GM18909 (cell line): ENCODE measurements around the gene RNU1-3.
"Not testable (repeated sequence)": the region's sequence is repeated elsewhere in the genome, so short reads cannot be mapped to it uniquely, and the experiment has no call there.

Source experiments
- ATAC-seq: cut with Tn5 transposase; IDR thresholded peaks from one replicate; pipeline ENCODE4 v1.9.1; 2021; ENCODE audit warnings: mild to moderate bottlenecking; ENCODE audit not compliant: unreplicated experiment, poor library complexity

The RNU1-3 gene

DNA sequence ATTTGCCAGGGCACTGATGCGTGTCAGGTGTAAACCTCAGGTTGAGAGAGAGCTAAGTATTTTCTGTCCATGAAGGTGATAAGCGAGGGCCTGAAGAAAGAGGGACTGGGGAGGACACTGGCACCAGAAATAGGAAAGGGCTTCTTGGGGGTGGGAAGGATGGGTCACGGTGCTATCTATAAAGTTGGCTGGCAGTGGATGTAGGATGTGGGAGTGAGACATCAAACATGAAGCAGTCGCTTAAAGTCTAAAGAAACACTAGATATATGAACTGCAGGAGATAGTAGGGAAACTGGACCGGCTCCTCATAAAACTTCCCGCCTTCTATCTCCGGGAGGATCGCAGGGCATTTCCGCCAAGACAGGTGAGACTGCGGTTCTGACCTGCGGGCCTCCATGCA lies 912 bp downstream of the RNU1-3 start:
- not testable (repeated sequence) for ATAC-seq

DNA sequence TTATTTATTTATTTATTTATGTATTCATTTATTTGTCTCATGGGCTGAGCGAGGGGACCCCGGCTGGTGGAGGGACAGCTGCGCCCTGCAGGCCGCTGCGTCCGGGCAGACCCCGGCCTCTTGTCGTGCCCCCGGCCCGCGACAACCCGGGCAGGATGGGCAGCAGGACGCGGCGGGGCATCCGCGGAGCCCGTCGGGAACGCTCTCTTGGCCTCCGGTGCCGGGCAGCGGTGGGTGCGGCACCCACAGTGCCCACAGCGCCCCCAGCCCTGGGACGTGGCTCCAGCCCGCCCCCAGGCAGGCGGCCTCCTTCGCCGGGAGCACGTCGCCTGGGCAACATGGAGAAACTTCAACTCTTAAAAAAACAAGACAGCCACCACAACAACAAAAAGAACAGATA lies 8.5 kb downstream of the RNU1-3 start:
- ATAC-seq: not testable (repeated sequence)

DNA sequence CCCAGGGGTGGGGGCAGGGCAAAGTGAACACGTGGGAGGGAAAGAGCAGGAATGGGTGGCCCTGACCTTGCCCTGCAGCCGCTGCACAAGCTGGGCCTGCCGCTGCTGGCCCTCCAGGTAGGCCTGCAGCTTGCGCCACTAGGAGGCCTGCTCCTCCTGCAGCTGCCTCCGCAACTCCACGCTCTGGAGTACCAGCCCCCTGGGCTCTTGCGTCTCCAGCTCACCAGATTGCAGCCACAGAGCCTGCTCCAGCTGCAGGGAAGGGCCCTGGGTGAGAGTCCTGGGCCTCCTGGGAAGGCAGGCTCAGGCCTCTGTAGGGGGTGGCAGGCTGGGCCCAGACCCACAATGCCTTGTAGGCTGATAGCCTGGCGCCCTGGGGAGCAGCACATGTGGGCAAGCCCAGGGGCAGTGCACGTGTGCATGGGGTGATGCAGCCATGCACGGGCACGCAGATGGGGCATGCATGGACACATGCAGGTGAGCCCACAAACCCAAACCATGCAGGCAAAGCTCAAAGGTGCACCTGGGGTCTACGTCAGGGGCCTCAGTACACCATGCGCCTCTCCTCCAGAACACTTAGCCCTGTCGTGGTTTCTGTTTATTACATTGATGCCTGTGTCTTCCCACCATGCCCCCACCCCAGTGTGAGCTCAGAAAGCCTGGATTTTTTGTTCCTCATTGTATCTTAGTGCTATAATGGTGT lies 9.6 kb downstream of the RNU1-3 start:
- ATAC-seq: not testable (repeated sequence)

DNA sequence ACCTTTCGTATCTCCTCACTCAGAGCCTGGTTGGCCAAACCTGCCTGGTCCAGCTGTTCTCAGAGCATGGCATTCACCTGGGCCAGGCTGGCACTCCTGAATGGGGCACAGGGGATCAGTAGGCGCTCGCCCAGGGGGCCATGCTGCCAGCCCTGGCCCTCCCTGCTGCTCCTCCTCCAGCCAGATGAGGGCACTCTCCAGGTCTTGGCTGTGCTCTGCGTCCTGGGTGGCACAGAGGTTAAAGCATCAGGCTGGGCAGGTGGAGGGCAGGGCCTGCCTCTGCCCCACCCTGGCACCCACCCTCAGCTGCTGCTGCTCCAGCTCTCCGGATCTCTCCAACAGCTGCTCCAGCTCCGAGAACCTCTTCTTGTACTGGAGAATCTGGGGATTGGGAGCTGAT lies 10.2 kb downstream of the RNU1-3 start:
- ATAC-seq: not testable (repeated sequence)

DNA sequence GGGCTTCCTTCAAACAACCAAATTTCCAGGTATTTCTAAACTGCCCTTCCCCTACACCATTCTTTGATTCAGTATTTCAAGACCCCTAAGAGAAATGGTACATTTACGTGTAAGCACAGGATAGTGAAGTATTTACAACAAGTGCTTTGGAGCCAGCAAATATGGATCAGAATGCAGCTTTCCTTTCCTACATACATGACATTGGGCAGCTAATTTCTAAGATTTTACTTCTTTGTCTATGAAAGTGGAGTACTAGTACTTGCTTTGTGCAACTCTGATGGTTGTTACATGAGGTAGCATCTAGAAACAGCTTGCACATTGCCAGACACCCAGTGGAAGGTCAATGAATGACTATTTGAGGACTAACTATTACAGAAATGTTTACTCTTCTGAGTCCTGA lies 15.2 kb downstream of the RNU1-3 start:
- not testable (repeated sequence) for ATAC-seq

DNA sequence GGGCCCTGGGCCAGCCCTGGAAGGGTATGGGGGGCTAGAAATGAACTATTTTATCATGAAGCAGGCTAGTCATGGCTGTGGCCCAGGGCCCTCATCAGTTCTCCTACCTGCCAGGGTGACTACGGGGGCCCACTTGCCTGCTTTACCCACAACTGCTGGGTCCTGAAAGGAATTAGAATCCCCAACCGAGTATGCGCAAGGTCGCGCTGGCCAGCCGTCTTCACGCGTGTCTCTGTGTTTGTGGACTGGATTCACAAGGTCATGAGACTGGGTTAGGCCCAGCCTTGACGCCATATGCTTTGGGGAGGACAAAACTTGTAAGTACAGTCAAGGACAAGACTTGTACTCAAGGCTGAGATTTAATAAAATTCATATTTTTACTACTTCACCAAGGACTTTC lies 16.8 kb downstream of the RNU1-3 start:
- not testable (repeated sequence) for ATAC-seq

DNA sequence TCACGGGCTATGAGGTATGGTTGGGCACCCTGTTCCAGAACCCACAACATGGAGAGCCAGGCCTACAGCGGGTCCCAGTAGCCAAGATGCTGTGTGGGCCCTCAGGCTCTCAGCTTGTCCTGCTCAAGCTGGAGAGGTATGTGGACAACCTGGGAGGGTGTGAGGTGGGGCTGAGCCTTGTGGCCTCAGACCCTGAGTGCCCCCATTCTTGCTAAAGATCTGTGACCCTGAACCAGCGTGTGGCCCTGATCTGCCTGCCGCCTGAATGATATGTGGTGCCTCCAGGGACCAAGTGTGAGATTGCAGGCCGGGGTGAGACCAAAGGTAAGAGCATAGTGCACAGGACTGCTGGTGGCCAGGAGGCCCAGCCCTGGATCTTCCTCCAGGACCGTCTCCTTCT lies 17.4 kb downstream of the RNU1-3 start:
- ATAC-seq: not testable (repeated sequence)

DNA sequence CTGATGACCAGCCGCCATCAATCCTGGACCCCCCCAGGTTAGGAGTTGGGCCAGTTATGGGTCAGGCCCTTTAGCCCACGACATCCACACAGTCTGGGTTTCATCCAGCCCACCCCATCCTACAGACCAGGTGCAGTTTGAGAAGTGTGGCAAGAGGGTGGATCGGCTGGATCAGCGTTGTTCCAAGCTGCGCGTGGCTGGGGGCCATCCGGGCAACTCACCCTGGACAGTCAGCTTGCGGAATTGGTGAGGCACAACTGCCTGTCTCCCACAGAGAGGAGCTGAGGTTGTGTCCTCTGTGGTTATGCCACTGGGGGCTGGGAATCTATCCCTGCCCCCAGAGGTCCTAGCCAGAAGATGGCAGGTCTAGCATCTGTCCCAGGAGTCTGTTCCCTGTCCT lies 18.0 kb downstream of the RNU1-3 start:
- not testable (repeated sequence) for ATAC-seq

DNA sequence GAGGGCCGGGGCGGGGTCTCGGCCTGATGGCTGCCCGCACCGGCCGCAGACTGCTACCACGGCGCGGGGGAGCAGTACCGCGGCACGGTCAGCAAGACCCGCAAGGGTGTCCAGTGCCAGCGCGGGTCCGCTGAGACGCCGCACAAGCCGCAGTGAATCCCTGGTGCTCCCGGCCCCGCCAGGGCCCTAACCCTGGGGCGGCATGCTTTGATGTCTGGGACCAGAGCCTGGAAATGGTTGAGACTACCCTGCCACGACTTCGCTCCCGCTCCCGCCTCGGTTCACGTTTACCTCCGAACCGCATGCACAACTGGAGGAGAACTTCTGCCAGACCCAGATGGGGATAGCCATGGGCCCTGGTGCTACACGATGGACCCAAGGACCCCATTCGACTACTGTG lies 18.5 kb downstream of the RNU1-3 start:
- ATAC-seq: not testable (repeated sequence)

DNA sequence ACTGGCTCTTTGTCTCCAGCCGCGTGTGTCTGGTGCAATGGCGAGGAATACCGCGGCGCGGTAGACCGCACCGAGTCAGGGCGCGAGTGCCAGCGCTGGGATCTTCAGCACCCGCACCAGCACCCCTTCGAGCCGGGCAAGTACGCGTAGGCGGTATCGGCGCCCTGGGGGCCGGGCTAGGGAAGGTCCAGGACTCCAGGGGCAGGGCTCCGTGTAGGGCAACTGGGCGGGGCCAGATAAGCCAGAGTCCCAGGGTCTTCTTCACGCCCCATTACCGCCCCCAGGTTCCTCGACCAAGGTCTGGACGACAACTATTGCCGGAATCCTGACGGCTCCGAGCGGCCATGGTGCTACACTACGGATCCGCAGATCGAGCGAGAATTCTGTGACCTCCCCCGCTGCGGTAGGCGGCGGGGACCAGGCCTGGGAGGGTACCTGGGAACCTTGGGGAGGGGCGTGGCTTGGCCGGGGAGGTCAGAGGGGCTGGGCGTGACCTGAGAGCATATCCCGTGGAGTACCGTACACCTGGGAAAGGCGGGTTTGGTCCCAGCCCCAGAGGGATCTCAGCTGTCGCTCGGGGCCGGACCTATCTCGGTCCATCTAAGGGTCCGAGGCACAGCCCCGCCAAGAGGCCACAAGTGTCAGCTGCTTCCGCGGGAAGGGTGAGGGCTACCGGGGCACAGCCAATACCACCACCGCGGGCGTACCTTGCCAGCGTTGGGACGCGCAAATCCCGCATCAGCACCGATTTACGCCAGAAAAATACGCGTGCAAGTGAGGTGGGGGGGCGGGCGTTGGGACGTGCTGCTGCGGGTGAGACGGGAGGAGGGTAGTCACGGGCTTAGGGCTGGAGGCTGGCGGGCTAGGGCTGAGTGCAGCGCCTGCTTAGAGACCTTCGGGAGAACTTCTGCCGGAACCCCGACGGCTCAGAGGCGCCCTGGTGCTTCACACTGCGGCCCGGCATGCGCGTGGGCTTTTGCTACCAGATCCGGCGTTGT lies 19.3 kb downstream of the RNU1-3 start:
- ATAC-seq: not testable (repeated sequence)

DNA sequence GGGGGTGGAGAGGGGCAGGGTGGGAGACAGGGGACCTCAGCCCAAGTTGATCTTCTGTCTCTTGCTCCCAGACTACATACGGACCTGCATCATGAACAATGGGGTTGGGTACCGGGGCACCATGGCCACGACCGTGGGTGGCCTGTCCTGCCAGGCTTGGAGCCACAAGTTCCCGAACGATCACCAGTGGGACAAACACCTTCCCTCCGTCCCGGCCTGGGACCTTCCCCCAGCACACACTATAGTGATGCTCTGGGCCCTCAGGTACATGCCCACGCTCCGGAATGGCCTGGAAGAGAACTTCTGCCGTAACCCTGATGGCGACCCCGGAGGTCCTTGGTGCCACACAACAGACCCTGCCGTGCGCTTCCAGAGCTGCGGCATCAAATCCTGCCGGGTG lies 20.0 kb downstream of the RNU1-3 start:
- ATAC-seq: not testable (repeated sequence)

DNA sequence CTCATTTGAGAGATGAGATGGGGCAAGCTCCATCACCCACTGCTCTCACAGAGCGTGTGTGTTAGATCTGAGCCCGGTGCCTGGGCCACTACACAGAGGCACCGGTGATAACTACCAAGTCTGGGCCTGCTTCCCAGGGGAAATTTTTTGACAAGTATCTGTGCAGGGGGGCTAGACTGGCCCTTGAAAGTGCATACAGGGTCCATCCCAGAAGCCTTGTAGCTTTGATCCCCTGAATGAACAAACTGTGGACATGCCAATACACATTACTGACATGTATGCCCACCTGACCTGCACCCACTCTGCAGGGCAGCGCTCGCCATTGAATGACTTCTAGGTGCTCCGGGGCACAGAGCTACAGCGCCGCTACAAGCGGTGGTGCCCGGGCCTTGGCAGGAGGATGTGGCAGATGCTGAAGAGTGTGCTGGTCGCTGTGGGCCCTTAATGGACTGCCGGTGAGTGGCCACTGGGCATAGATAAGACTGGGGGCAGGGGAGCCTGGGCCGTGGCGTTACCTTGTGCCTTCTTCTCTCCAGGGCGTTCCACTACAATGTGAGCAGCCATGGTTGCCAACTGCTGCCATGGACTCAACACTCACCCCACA lies 20.6 kb downstream of the RNU1-3 start:
- not testable (repeated sequence) for ATAC-seq

DNA sequence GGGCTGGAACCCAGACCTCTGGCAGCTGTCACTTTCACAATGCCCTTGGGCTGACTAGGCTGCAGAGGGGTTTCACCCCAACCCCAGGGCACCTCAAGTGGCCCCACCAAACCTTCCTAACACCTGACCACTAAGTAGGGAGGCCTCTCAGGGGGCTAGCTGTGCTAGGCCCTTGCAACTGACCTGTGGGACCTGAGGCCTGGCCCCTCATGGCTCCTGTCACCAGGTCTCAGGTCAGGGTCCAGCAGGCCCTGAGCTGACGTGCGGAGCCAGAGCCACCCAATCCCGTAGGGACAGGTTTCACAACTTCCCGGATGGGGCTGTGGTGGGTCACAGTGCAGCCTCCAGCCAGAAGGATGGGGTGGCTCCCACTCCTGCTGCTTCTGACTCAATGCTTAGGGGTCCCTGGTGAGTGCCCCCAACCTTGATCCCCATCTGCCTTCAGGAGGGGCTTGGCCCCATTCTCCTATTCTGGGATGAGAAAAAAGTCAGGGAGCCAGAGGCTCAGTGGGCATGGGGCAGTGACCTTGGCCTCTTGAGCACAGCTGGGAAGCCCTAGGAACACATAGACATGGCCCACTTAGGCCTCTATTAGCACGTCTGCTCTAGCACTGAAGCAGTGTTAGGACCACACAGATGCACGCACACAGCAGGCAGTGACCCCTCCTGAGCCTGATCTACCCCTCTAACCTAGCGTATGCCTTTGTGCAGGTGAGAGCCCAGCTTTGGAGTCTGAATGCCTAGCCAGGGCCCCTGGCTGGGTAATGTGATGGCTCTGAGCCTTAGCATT lies 21.3 kb downstream of the RNU1-3 start:
- peak; percentile 3 for ATAC-seq

DNA sequence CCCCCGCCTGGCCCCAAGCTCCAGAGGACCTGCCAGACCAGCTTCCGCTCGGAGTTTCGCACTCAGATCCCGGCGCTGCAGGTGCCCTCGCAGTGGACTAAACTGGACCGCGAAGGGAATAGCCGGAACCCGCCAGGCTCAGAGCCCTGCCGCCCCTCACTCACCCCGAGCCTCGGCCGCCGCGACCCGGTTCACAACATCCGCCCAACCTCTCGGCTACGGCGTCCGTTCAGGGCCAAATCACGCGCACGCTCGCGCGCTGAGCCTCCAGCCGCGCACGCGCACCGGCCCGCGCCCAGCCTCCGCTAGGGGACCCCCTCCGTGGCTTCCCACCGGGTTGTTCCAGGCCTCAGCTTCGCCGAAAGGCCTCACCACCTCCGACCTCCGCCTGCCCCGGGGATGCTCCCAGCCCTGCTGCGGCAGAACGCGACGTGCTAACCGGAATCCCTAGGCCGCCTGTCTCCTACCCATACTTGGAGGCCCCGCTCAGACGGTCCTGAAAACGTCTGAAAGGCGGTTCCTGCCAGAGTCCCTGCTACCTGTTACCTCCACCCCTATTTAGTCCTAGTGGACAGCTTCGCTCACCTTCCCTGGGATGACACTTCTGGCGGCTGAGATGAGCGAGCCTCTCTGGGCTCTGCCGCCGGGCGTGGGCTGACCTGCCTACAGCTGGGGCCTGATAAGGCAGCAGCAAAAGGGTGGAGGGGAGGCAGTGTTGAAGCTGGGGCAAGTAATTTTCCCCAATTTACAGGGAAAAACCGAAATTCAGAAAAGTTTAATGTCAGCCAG lies 22.1 kb downstream of the RNU1-3 start:
- ATAC-seq: peak; percentile 77

DNA sequence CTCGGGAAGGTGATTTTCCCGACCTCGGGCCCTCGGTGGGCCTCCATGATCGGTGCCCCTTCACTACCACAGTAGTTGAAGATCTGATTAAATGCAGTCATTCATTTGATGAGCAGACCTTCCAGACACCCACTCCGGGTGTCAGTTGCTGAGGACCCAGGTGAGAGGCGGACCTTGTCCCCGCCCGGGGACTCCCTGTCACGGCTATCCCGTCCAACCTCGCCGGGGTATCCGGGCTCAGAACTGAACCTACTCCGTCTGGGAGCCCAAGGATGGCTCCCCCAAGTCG lies 22.6 kb downstream of the RNU1-3 start:
- no peak for ATAC-seq

DNA sequence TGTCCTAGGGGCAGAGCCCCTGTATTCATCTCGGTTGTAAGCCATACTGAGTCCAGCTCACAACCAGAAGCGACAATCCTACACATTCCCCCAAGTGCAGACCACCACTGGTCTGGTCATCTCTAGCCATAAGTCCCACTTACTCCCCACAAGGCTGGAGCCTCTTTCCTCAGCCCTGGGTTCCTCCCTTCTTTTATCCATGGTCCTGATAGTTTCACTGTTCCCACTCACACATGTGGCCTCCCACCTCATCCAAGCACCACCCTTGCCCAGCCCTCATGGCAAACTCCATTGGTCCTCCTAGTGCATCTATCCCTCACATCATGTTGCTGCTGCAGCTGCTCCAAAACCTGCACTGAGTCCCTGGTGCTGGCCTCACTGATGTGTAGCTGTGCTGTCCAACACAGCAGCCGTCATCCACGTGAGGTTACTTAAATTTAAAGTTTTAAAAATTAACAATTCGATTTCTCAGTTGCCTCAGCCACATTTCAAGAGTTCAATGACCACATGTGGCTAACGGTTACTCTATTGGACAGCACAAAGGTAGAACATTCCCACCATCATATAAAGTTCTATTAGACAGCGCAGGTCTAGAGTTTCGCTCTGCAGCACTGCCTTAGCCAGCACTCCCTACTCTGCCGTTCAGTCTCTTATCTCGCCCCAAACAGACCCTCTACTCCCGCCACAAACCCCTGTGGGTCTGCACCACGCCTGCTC lies 23.1 kb downstream of the RNU1-3 start:
- ATAC-seq: peak; percentile 8

DNA sequence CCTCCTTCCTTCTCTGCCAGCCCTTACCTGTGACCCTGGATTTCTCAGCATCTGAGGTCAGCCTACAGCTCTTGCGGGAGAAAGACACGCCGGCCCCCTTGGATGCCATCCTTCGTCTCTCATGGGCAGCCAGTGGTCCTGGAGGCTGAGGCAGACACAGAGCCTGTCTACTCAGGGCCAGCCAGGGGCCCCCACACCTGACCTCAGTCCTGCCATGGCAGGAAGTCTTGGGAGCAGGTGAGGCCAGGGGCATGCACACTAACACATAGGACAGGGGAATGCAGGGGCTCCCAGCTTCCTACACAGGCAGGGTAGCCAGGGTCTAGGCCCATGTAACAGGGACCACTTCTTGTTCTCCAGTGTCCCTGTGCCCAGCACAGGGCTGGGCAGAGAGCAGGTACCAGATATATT lies 23.7 kb downstream of the RNU1-3 start:
- not testable (repeated sequence) for ATAC-seq

DNA sequence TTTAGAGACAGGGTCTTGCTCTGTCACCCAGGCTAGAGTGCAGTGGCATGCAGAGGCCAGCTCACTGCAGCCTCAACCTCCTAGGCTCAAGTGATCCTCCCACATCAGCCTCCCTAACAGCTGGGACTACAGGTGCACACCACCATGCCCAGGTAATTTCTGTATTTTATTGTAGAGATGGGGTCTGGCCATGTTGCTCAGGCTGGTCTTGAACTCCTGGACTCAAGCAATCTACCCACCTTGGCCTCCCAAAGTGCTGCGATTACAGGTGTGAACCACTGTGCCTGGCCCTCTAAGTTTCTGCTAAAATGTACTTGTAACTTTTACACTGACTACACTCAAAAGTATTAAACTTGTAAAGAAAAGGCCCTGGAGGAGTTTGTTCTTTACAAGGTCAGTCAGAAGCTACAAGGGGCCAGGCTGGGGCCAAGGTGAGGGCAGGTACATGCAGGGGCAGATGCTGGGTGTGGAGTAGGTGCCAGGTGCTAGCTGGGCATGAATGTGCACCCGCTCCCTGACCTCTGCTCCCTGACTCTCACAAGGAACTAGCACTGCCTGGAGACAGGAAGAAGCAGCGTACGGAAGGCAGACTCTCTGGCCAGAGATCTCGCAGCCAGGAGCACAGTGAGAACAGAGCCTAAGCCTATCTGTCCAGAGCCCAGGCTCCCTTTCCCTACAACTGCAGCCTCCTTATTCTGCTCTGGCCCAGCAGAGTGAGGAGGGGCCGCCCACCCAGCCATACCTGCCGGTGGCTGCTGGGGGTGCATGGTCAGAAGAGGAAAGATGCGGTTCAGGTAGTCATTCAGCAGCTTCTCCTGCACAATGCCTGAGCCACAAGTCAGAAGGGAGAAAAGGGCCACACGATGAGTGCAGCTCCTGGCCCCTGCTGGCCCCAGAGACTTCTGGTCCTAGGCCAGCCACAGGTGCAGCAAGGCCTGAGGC lies 24.5 kb downstream of the RNU1-3 start:
- not testable (repeated sequence) for ATAC-seq
